GM12891 (cell line): ENCODE results near the gene OLFML3.

Experiments used
- POLR2A ChIP-seq: IDR thresholded peaks from 2 replicates; pipeline ENCODE4 v1.6.1; 2011; ENCODE audit warnings: low read depth, low read length, control low read depth
- POLR2AphosphoS5 ChIP-seq: IDR thresholded peaks from 2 replicates; pipeline ENCODE4 v1.6.1; 2011; ENCODE audit warnings: low read depth, low read length, control low read depth
- TAF1 ChIP-seq: IDR thresholded peaks from 2 replicates; pipeline ENCODE4 v1.6.1; 2011; ENCODE audit warnings: low read depth, low read length, control low read depth

GRCh38 chr1:113946678-113947387 lies 32.4 kb upstream of the OLFML3 start:
- TF ChIP-seq POLR2AphosphoS5: no peak
- TF ChIP-seq TAF1: no peak
- TF ChIP-seq POLR2A: no peak
